22Rv1 (cell line): Measurements from ENCODE around the gene STAT4.

ENCODE experiments used
- H3K27ac ChIP-seq: fragments of 450-650 bp; 2 replicates; pipeline ENCODE4 v1.5.1; 2017
- ZFX ChIP-seq: fragments of 450-650 bp; IDR thresholded peaks from 2 replicates; pipeline ENCODE4 v1.6.1; 2017; ENCODE audit warnings: antibody characterized with exemption, borderline replicate concordance
- TF ChIP-seq, protein P1 (sequence below): fragments of 450-650 bp; IDR thresholded peaks from 2 replicates; pipeline ENCODE4 v1.5.1; 2017; ENCODE audit warnings: mild to moderate bottlenecking

The STAT4 gene

DNA sequence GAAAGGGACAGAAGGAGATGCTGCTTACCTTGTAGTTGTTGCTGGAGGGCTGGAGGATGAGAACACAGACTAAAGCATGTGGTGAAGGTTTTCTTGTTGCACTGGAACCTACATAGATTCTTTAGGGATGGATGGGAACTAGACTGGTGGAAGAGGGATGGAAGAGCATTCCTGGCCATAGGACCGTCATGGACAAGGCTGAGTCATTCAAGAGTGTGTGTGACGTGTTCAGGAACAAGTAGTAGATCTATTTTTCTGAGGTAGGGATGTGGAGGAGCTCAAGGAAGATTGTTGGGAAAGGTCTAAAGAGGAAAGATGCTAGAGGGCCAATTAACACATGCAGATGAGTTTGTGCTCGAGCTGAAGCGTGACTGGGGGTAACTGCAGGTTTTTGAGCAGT, 6.6 kb downstream of the STAT4 start:
- TF ChIP-seq ZFX: no peak
- TF ChIP-seq, protein P1, sequence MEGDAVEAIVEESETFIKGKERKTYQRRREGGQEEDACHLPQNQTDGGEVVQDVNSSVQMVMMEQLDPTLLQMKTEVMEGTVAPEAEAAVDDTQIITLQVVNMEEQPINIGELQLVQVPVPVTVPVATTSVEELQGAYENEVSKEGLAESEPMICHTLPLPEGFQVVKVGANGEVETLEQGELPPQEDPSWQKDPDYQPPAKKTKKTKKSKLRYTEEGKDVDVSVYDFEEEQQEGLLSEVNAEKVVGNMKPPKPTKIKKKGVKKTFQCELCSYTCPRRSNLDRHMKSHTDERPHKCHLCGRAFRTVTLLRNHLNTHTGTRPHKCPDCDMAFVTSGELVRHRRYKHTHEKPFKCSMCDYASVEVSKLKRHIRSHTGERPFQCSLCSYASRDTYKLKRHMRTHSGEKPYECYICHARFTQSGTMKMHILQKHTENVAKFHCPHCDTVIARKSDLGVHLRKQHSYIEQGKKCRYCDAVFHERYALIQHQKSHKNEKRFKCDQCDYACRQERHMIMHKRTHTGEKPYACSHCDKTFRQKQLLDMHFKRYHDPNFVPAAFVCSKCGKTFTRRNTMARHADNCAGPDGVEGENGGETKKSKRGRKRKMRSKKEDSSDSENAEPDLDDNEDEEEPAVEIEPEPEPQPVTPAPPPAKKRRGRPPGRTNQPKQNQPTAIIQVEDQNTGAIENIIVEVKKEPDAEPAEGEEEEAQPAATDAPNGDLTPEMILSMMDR: no peak
- no peak overlapping the region for H3K27ac ChIP-seq

DNA sequence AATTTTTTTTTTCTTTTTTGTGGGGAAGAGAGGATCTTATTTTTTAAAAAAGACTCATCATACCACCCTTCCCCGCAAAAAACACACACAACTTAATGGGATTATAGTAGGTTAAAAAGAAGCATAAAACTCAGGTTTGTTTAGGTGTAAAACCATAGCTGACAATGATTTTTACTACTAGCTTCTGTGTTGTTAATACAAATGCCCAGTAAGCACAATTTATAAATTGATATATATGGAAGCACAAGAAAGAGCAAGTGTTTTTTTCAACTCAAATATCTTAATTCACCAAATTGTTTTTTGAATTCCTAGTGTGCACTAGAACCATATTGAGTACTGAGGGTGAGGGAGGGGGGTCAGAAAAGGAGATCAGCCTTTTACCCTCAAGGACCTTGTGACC, 7.0 kb downstream of the STAT4 start:
- no peak overlapping the region for H3K27ac ChIP-seq
- TF ChIP-seq, protein P1: no peak
- no peak for TF ChIP-seq ZFX

DNA sequence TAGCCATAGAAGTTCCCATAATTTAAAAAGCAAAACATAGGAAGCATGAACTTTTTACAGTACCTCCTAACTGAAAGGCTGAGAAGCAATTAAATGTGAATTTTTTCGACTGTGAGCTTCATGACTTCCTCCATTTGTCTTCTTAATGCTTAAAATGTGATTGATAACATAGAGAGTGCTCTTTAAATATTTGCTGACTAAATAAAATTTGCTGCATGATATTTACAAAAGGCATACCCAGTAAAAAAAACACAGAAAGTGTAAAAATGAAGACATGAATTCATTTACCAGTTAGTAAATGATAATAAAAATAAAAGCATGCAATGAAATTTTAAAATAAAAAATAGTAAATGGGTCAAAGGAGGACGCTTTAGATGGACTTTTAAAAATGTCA, 21.9 kb downstream of the STAT4 start:
- TF ChIP-seq, protein P1: no peak
- TF ChIP-seq ZFX: no peak
- no peak overlapping the region for H3K27ac ChIP-seq

DNA sequence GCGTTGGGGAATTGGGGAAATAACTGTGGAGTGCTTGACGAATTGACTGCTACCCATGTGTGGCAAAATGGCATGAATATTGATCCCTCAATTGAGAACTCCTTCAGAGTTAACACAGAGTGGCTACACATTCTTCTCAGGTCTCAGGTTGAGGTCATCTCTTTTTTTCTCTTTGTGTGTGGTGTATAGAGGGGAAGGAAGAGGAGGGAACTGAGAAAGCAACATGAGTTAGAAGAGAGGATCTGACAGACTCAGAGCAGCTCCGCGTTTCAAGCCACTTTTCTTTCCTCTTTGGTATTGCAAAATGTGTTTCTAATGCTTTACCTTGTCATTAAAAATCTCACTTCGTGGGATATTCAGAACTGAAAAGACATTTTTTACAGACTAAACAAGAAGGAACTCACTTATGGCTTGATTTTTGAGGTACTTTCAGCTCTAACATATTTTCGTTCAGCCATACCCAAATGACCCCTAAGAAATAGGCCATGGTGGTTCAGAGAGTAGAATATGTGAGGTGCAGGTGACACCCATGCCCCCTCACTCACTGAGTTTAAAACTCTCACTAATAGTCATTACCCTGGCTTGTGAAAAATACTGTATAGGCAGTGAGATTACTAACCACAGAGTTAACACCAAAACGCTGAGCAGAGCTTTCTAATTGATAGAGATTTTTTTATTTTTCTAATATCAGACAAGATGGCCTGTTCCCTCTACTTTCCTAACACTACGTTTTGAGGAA, 22.5 kb downstream of the STAT4 start:
- H3K27ac ChIP-seq: no peak overlapping the region
- TF ChIP-seq ZFX: no peak
- TF ChIP-seq, protein P1: no peak

DNA sequence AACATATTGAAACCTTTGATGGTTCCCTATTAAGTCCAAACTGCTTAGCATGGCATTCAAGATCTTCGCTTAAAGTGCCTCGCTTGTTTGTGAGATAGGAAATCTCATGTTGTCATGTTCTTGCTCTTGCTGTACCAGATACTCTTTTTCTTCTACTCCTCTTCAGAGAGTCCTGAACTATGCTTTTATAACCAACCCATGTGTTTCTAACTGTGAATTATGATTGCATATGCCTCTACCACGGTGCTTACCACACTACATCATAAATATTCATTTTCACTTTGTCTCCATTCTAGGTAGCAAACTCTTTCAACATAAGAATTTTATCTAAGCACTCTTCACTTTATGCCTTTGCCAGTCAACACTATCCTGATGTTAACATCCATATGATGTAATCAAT, 23.6 kb downstream of the STAT4 start:
- no peak overlapping the region for H3K27ac ChIP-seq
- TF ChIP-seq ZFX: no peak
- TF ChIP-seq, protein P1: no peak

DNA sequence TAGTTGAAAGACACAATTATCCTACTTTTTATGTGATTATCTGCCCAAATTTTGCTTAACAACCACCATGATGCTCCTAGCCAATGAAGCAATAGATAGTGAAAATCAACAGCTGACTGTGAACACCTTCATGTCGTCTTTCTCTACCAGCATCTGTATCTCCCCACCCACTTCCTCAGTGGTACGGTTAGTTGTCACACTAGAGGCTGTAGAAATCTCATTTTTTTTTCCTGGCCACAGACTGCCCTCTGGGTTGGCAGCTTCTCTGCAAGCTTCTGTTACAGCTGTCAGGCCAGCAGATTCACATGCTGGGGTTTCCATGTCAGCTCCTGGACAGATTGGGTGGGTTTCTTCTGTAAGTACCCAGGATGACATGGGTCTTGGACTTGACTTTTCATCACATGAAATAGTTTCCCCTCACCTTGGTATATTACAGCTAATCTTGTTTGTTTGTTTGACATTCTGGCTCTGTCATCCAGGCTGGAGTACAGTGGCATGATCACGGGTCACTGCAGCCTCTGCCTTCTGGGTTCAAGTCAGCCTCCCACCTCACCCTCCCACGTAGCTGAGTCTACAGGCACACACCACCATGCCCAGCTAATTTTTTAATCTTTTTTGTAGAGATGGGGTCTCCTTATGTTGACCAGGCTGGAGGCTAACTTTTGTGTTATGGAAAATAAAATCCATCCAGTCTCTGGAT, 24.3 kb downstream of the STAT4 start:
- H3K27ac ChIP-seq: no peak overlapping the region
- TF ChIP-seq, protein P1: no peak
- no peak for TF ChIP-seq ZFX

DNA sequence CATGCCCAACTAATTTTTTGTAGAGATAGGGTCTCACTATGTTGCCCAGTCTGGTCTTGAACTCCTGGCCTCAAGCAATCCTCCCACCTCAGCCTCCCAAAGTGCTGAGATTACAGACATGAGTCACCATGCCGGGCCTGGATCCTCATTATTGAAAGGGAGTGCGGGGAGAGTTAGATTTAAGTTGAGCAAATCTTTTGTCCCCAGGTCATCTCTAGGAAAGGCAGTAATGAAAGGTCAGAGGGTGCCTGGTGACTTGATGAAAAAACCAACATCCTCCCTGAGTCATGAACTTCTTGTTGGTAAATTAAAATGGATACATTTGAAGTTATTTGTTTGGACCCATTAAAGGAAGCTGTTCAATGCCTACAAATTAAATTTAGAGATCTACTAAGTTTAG, 25.1 kb downstream of the STAT4 start:
- no peak for TF ChIP-seq ZFX
- TF ChIP-seq, protein P1: no peak
- H3K27ac ChIP-seq: no peak overlapping the region
